Measurements from ENCODE around the gene SLC13A3. TPM values are rescaled to one million over a fixed set of nuclear protein-coding genes. Genes with fewer than 3 reads are reported as not detected.

SLC13A3 gene
- polyA plus RNA-seq, 2 of the 4 experiments (the other 2 are of a cell fraction): 0.19 TPM; not detected in 1

GRCh38 chr20:46680684-46681031, 29.4 kb upstream of the SLC13A3 start:
- no peak for ATAC-seq
- DNase-seq (ENCODE audit: low read depth in 1 of 2, low spot score in 1 of 2): no peak
- WGBS (ENCODE audit: missing lambda C conversion rate): 88% methylated on average over 2 of the region's 2 CpGs
- POLR2A ChIA-PET: interaction anchor here (0.5 to 0.7 kb wide), 2 partner anchors 119 to 123 kb away, joined by 3 read pairs; no protein-coding TSS in a partner anchor
- H3K27ac ChIP-seq: no peak overlapping the region
- no peaks in the 10 kb centered on the region for H3K9me3 ChIP-seq
- CTCF ChIA-PET: interaction anchor here (0.6 to 9.7 kb wide), 32 partner anchors 8 to 1425 kb away, joined by 3 to 113 read pairs (median 4); partner anchors contain the start of genes OCSTAMP and ZNF334
- TF ChIP-seq ZNF302 (CRISPR knock-in tag; IDR thresholded peaks at IDR 0.05) (no peak), POLR2AphosphoS2 (conservative IDR thresholded peaks at IDR 0.05; ENCODE audit: low read length) (no peak), FOXS1 (CRISPR knock-in tag; IDR thresholded peaks at IDR 0.05) (no peak), GATA3 (IDR thresholded peaks at IDR 0.05; ENCODE audit: borderline replicate concordance) (no peak), USF2 (IDR thresholded peaks at IDR 0.05) (no peak), JUN (IDR thresholded peaks at IDR 0.05) (no peak), HOXB5 (CRISPR knock-in tag; IDR thresholded peaks at IDR 0.05) (no peak), RNF2 (IDR thresholded peaks at IDR 0.05; ENCODE audit: borderline replicate concordance, low read depth) (no peak), ATOH8 (CRISPR knock-in tag; IDR thresholded peaks at IDR 0.05; ENCODE audit: low read depth) (no peak), PBX3 (IDR thresholded peaks at IDR 0.05) (no peak), BCL3 (IDR thresholded peaks at IDR 0.05) (no peak), POLR2A (IDR thresholded peaks at IDR 0.05; ENCODE audit: low read length) (no peak), HOXA7 (CRISPR knock-in tag; IDR thresholded peaks at IDR 0.05) (no peak), HOXB13 (CRISPR knock-in tag; IDR thresholded peaks at IDR 0.05; ENCODE audit: low read depth) (no peak), RAD21 (conservative IDR thresholded peaks at IDR 0.05 in 1 of 2, IDR thresholded peaks at IDR 0.05 in 1 of 2) (no peak), CTCF (IDR thresholded peaks at IDR 0.05) (no peak)
- no peak overlapping the region for H3K4me3 ChIP-seq
- H3K4me1 ChIP-seq: no peaks in the 10 kb centered on the region
- FAIRE-seq: no peak
- H3K4me2 ChIP-seq: no peak overlapping the region

GRCh38 chr20:46678516-46678915, 27.3 kb upstream of the SLC13A3 start:
- no peak for ATAC-seq
- no peak for DNase-seq (ENCODE audit: low read depth in 1 of 2, low spot score in 1 of 2)
- no peak overlapping the region for H3K27ac ChIP-seq
- no peak for FAIRE-seq
- ChIA-PET CTCF (interaction anchor here (9.7 kb wide), 1 partner anchor 157 kb away, joined by 113 read pairs; no protein-coding TSS in a partner anchor), POLR2A (no interaction called here)
- TF ChIP-seq PBX3 (IDR thresholded peaks at IDR 0.05) (no peak), MYC (IDR thresholded peaks at IDR 0.05; ENCODE audit: borderline replicate concordance, low read length) (no peak), REST (IDR thresholded peaks at IDR 0.05) (no peak), USF2 (IDR thresholded peaks at IDR 0.05) (no peak), EHMT2 (IDR thresholded peaks at IDR 0.05; ENCODE audit: low read depth) (no peak)
- H3K4me1 ChIP-seq: no peaks in the 10 kb centered on the region
- 67% methylated on average over 4 of the region's 4 CpGs for WGBS (ENCODE audit: missing lambda C conversion rate)
- no peak overlapping the region for H3K4me2 ChIP-seq
- H3K9me3 ChIP-seq: no peaks in the 10 kb centered on the region
- no peak overlapping the region for H3K4me3 ChIP-seq
